Measurements from ENCODE around the gene CSAG1. TPM values are rescaled to one million over a fixed set of nuclear protein-coding genes. Genes with fewer than 3 reads are reported as not detected.
"Not testable (repeated sequence)": the region's sequence is repeated elsewhere in the genome, so short reads cannot be mapped to it uniquely, and the experiment has no call there.

CSAG1 gene
- polyA plus RNA-seq, 1 experiment: not detected

DNA sequence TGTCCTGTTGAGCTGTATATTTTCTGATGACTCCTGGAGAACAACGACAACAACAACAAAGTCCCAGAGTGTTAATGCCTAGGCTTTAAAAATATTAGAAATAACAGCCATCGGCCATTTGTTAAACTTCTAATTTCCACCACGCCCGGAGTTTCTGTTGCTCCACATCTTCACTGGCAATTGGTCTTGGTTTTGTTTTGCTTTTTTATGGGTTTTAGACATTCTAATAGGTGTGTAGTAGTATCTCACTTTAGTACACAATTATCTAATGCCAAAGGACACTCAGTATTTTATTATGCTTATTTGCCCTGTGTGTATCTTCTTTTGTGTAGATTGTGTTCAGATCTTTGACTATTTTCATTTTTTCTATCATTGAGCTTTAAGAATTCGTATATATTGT lies 5.0 kb upstream of the CSAG1 start:
- TF ChIP-seq CTCF (IDR thresholded peaks at IDR 0.05; ENCODE audit: insufficient read depth, low read depth, low read length): no peak
- DNase-seq (ENCODE audit: low read depth): no peak
- H3K4me3 ChIP-seq (ENCODE audit: low read depth, low read length): no peak overlapping the region
- CTCF ChIA-PET: no interaction called here
- POLR2A ChIA-PET: no interaction called here
- H3K36me3 ChIP-seq (ENCODE audit: control insufficient read depth, insufficient read depth, low read length): no peaks in the 10 kb centered on the region
- H3K27me3 ChIP-seq (ENCODE audit: control insufficient read depth, insufficient read depth, low read length): no peaks in the 10 kb centered on the region

DNA sequence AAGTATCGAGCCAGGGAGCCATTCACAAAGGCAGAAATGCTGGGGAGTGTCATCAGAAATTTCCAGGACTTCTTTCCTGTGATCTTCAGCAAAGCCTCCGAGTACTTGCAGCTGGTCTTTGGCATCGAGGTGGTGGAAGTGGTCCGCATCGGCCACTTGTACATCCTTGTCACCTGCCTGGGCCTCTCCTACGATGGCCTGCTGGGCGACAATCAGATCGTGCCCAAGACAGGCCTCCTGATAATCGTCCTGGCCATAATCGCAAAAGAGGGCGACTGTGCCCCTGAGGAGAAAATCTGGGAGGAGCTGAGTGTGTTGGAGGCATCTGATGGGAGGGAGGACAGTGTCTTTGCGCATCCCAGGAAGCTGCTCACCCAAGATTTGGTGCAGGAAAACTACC lies 3.0 kb upstream of the CSAG1 start:
- POLR2A ChIA-PET; CTCF ChIA-PET; H3K36me3 ChIP-seq (ENCODE audit: control insufficient read depth, insufficient read depth, low read length); H3K27me3 ChIP-seq (ENCODE audit: control insufficient read depth, insufficient read depth, low read length); DNase-seq (ENCODE audit: low read depth); H3K4me3 ChIP-seq (ENCODE audit: low read depth, low read length): not testable (repeated sequence)

GRCh38 chrX:152735860-152736511 lies 2.5 kb upstream of the CSAG1 start:
- DNase-seq (ENCODE audit: low read depth): no peak
- no peak for TF ChIP-seq CTCF (IDR thresholded peaks at IDR 0.05; ENCODE audit: insufficient read depth, low read depth, low read length)
- H3K4me3 ChIP-seq (ENCODE audit: low read depth, low read length): no peak overlapping the region
- ChIA-PET CTCF (no interaction called here), POLR2A (no interaction called here)
- H3K36me3 ChIP-seq (ENCODE audit: control insufficient read depth, insufficient read depth, low read length): no peaks in the 10 kb centered on the region
- no peaks in the 10 kb centered on the region for H3K27me3 ChIP-seq (ENCODE audit: control insufficient read depth, insufficient read depth, low read length)

DNA sequence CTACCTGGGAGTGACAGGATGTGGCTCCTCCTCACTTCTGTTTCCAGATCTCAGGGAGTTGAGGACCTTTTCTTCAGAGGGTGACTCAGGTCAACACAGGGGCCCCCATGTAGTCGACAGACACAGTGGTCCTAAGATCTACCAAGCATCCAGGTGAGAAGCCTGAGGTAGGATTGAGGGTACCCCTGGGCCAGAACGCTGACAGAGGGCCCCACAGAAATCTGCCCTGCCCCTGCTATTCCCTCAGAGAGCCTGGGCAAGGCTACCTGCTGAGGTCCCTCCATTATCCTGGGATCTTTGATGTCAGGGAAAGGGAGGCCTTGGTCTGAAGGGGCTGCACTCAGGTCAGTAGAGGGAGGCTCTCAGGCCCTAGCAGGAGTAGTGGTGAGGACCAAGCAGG lies 1.6 kb upstream of the CSAG1 start:
- TF ChIP-seq CTCF (IDR thresholded peaks at IDR 0.05; ENCODE audit: insufficient read depth, low read depth, low read length): no peak
- POLR2A ChIA-PET: no interaction called here

GRCh38 chrX:152734143-152734858 lies 780 bp upstream of the CSAG1 start:
- POLR2A ChIA-PET: not testable (repeated sequence)

More for the DNA sequence above, 1.6 kb upstream of the CSAG1 start:
- H3K27me3 ChIP-seq (ENCODE audit: control insufficient read depth, insufficient read depth, low read length): no peaks in the 10 kb centered on the region
- H3K4me3 ChIP-seq (ENCODE audit: low read depth, low read length): no peak overlapping the region
- no peak for DNase-seq (ENCODE audit: low read depth)
- no peaks in the 10 kb centered on the region for H3K36me3 ChIP-seq (ENCODE audit: control insufficient read depth, insufficient read depth, low read length)
- CTCF ChIA-PET: no interaction called here

GRCh38 chrX:152725409-152725808 lies 8.1 kb downstream of the CSAG1 start:
- no peak for DNase-seq (ENCODE audit: low read depth)
- CTCF ChIA-PET: no interaction called here
- Histone ChIP-seq H3K4me3 (ENCODE audit: low read depth, low read length) (no peak overlapping the region), H3K27me3 (ENCODE audit: control insufficient read depth, insufficient read depth, low read length) (no peaks in the 10 kb centered on the region), H3K36me3 (ENCODE audit: control insufficient read depth, insufficient read depth, low read length) (no peaks in the 10 kb centered on the region)
- TF ChIP-seq CTCF (IDR thresholded peaks at IDR 0.05; ENCODE audit: insufficient read depth, low read depth, low read length): no peak
- POLR2A ChIA-PET: no interaction called here

More at GRCh38 chrX:152734143-152734858, 780 bp upstream of the CSAG1 start:
- H3K27me3 ChIP-seq (ENCODE audit: control insufficient read depth, insufficient read depth, low read length); DNase-seq (ENCODE audit: low read depth); H3K36me3 ChIP-seq (ENCODE audit: control insufficient read depth, insufficient read depth, low read length); H3K4me3 ChIP-seq (ENCODE audit: low read depth, low read length); CTCF ChIA-PET: not testable (repeated sequence)

GRCh38 chrX:152713815-152714787 lies 19.4 kb downstream of the CSAG1 start, which contains the start of gene MAGEA2B:
Gene MAGEA2B (plus strand): TSS chrX:152714628. CDS start chrX:152717107, 2,479 bp downstream.
- DNase-seq (ENCODE audit: low read depth); H3K4me3 ChIP-seq (ENCODE audit: low read depth, low read length); CTCF ChIA-PET; POLR2A ChIA-PET; H3K27me3 ChIP-seq (ENCODE audit: control insufficient read depth, insufficient read depth, low read length); H3K36me3 ChIP-seq (ENCODE audit: control insufficient read depth, insufficient read depth, low read length): not testable (repeated sequence)

- CTCF ChIA-PET; H3K27me3 ChIP-seq (ENCODE audit: control insufficient read depth, insufficient read depth, low read length); H3K4me3 ChIP-seq (ENCODE audit: low read depth, low read length); POLR2A ChIA-PET; DNase-seq (ENCODE audit: low read depth); H3K36me3 ChIP-seq (ENCODE audit: control insufficient read depth, insufficient read depth, low read length): not testable (repeated sequence)
These were observed 20.3 kb downstream of the CSAG1 start for GRCh38 chrX:152713195-152713594.

Measured in BJ (cell line).